Measurements from ENCODE around the gene STK31.
"Not testable (repeated sequence)": the region's sequence is repeated elsewhere in the genome, so short reads cannot be mapped to it uniquely, and the experiment has no call there.

STK31 gene

GRCh38 chr7:23804707-23805106 is 94.7 kb downstream of the STK31 start:
- no peak for DNase-seq

- no peak for DNase-seq
These were observed 98.4 kb downstream of the STK31 start for GRCh38 chr7:23808421-23808820.

- no peak for DNase-seq
These were observed 100.1 kb downstream of the STK31 start for GRCh38 chr7:23810099-23810498.

- no peak for DNase-seq
These were observed 101.5 kb downstream of the STK31 start for GRCh38 chr7:23811540-23811939.

GRCh38 chr7:23828125-23828524 is 118.1 kb downstream of the STK31 start:
- DNase-seq: not testable (repeated sequence)

GRCh38 chr7:23832733-23833132 is 122.7 kb downstream of the STK31 start:
- DNase-seq: not testable (repeated sequence)

GRCh38 chr7:23833405-23833804 is 123.4 kb downstream of the STK31 start:
- DNase-seq: no peak

- DNase-seq: not testable (repeated sequence)
These were observed 134.8 kb downstream of the STK31 start for GRCh38 chr7:23844837-23845236.

GRCh38 chr7:23852135-23852534 is 142.1 kb downstream of the STK31 start:
- no peak for DNase-seq

- no peak for DNase-seq
These were observed 143.0 kb downstream of the STK31 start for GRCh38 chr7:23852988-23853387.

GRCh38 chr7:23863209-23863787 is 153.3 kb downstream of the STK31 start:
- peak in 1 of 2 experiments; percentile 2 for DNase-seq

- no peak for DNase-seq
These were observed 155.0 kb downstream of the STK31 start for GRCh38 chr7:23864973-23865372.

- DNase-seq: no peak
These were observed 163.3 kb downstream of the STK31 start for GRCh38 chr7:23873306-23873705.

GRCh38 chr7:23876526-23876925 is 166.5 kb downstream of the STK31 start:
- DNase-seq: not testable (repeated sequence)
